B cell (primary cell): ENCODE data around the gene ADK. TPM values are rescaled to one million over a fixed set of nuclear protein-coding genes. Genes with fewer than 3 reads are reported as not detected.

Experiments used
- ATAC-seq: fragments of 200-7000 bp; cut with Tn5 transposase; one replicate; pipeline ENCODE4 v1.10.0; 2021; ENCODE audit warnings: low read depth, mild to moderate bottlenecking, moderate number of reproducible peaks, moderate library complexity
- CTCF ChIA-PET: fragments of 350-600 bp; sonication (Branson Sonifier 250); formaldehyde crosslinking; loops from one replicate; lab custom pipeline; 2021; ENCODE audit warnings: antibody characterized with exemption, inconsistent platforms; lab: Charles Lee
- POLR2A ChIA-PET: fragments of 350-600 bp; sonication (Branson Sonifier 250); formaldehyde crosslinking; loops from one replicate; lab custom pipeline; 2021; ENCODE audit warnings: antibody characterized with exemption; lab: Charles Lee
- DNase-seq: peaks from one replicate; pipeline ENCODE4 v3.0.0; 2013
- H2AFZ ChIP-seq: 2 replicates; pipeline ENCODE4 v1.6.1; 2012; ENCODE audit warnings: mild to moderate bottlenecking, low read depth, low read length; ENCODE audit not compliant: insufficient read depth, poor library complexity, severe bottlenecking
- H3K27ac ChIP-seq, 2 donors: 1 replicate in 1 of 2; 2 replicates in 1 of 2; pipeline ENCODE4 v1.5.1; 2012 to 2013; ENCODE audit warnings: low read length in 2 of 2, mild to moderate bottlenecking in 2 of 2, moderate library complexity in 1 of 2
- H3K27me3 ChIP-seq, 4 experiments: fragments of 200-600 bp in 1 of 4; sonication (generic) in 1 of 4; replicated peaks in 1 of 4; 1 replicate in 2 of 4; 2 replicates in 2 of 4; pipeline versions ENCODE4 v1.6.1 to v1.7.0; 2013 to 2016; ENCODE audit warnings: low read length in 3 of 4, mild to moderate bottlenecking in 2 of 4, mixed read lengths in 1 of 4, moderate library complexity in 1 of 4; ENCODE audit not compliant: insufficient read depth in 4 of 4, control insufficient read depth in 3 of 4; ENCODE audit errors: control extremely low read depth in 1 of 4
- H3K36me3 ChIP-seq, 2 experiments: replicated peaks in 1 of 2; 1 replicate in 1 of 2; 2 replicates in 1 of 2; pipeline versions ENCODE4 v1.6.1 to v1.7.1; 2013; ENCODE audit warnings: low read length in 1 of 2; ENCODE audit not compliant: insufficient read depth in 2 of 2, control insufficient read depth in 1 of 2; ENCODE audit errors: control extremely low read depth in 1 of 2, extremely low read depth in 1 of 2
- H3K4me1 ChIP-seq, 2 donors: fragments of 200-600 bp in 1 of 2; sonication (generic) in 1 of 2; 1 replicate in 1 of 2; 2 replicates in 1 of 2; pipeline versions ENCODE4 v1.5.1 to v1.6.1; 2013 to 2017; ENCODE audit warnings: low read length in 2 of 2; ENCODE audit not compliant: control insufficient read depth in 2 of 2, insufficient read depth in 2 of 2
- H3K4me2 ChIP-seq: replicated peaks from 2 replicates; pipeline ENCODE3; 2012; ENCODE audit warnings: mild to moderate bottlenecking, low read depth, low read length; ENCODE audit not compliant: poor library complexity, severe bottlenecking
- H3K4me3 ChIP-seq, 5 experiments: fragments of 200-600 bp in 1 of 5; sonication (generic) in 1 of 5; 1 replicate in 3 of 5; 2 replicates in 2 of 5; pipeline versions ENCODE4 v1.5.1 to v1.7.0; 2011 to 2016; ENCODE audit warnings: low read length in 4 of 5, mild to moderate bottlenecking in 4 of 5, low read depth in 2 of 5, control low read depth in 1 of 5, moderate library complexity in 1 of 5; ENCODE audit not compliant: insufficient read depth in 1 of 5; ENCODE audit errors: control extremely low read depth in 1 of 5, extremely low read depth in 1 of 5
- H3K79me2 ChIP-seq: fragments of 200-600 bp; sonication (generic); one replicate; pipeline ENCODE4 v1.6.0; 2016; ENCODE audit warnings: low read length; ENCODE audit not compliant: control insufficient read depth, insufficient read depth
- H3K9ac ChIP-seq: fragments of 200-600 bp; sonication (generic); 2 replicates; pipeline ENCODE4 v1.6.1; 2017; ENCODE audit warnings: mild to moderate bottlenecking, low read length, moderate library complexity
- H3K9me3 ChIP-seq, 3 donors: one replicate each; pipeline versions ENCODE4 v1.6.1 to v1.7.1; 2013; ENCODE audit warnings: low read length in 2 of 3; ENCODE audit not compliant: control insufficient read depth in 2 of 3, insufficient read depth in 1 of 3; ENCODE audit errors: control extremely low read depth in 1 of 3
- H4K20me1 ChIP-seq: 2 replicates; pipeline ENCODE4 v1.6.0; 2012; ENCODE audit warnings: mild to moderate bottlenecking, low read length; ENCODE audit not compliant: insufficient read depth, control insufficient read depth, poor library complexity, severe bottlenecking
- H3K27ac Mint-ChIP-seq: one replicate; pipeline ENCODE4 v1.8.0; 2021; ENCODE audit warnings: mixed read lengths
- H3K27me3 Mint-ChIP-seq: one replicate; pipeline ENCODE4 v1.8.0; 2021; ENCODE audit warnings: mixed read lengths
- H3K4me1 Mint-ChIP-seq: one replicate; pipeline ENCODE4 v1.8.0; 2021; ENCODE audit warnings: mixed read lengths
- H3K4me3 Mint-ChIP-seq: one replicate; pipeline ENCODE4 v1.8.0; 2021; ENCODE audit warnings: mixed read lengths
- H3K9me3 Mint-ChIP-seq: one replicate; pipeline ENCODE4 v1.8.0; 2022; ENCODE audit warnings: mixed read lengths; ENCODE audit not compliant: insufficient read depth
- CTCF ChIP-seq: fragments of 200-600 bp; IDR thresholded peaks from one replicate; pipeline ENCODE4 v1.8.0; 2022; ENCODE audit warnings: antibody characterized with exemption, mild to moderate bottlenecking
- EZH2 ChIP-seq: IDR thresholded peaks from 2 replicates; pipeline ENCODE4 v1.6.1; 2012; ENCODE audit warnings: borderline replicate concordance, low read depth, mild to moderate bottlenecking, moderate library complexity, low read length; ENCODE audit not compliant: insufficient read depth, poor library complexity, severe bottlenecking
- whole genome bisulfite sequencing: methylation state at CpG from one replicate; pipeline ENCODE4 v1.1.5; 2013; ENCODE audit warnings: missing lambda C conversion rate; ENCODE audit not compliant: insufficient coverage; 5-methylcytosine and 5-hydroxymethylcytosine counted together
- intact Hi-C: fragments of 100-400 bp; cut with micrococcal nuclease; formaldehyde crosslinking; loops from one replicate; pipeline ENCODE4 v1.10.0; 2022
- polyA plus RNA-seq: library from polyadenylated mRNA; depleted of rRNA; stranded (reverse); fragments of >200 nt; gene quantifications from 2 replicates; pipeline ENCODE4 v1.2.3, GENCODE V29; 2012
- total RNA-seq, 2 donors: library from RNA; stranded (reverse); fragments of 120-200 nt in 1 of 2; gene quantifications; 1 replicate in 1 of 2; 2 replicates in 1 of 2; pipeline versions ENCODE4 v1.2.3 to v1.2.4, GENCODE V29; 2013 to 2022

Gene ADK
- total and polyA plus RNA-seq, 2 donors (not counting 1 experiment from before 2014, with no cell fraction given), result 37.2 to 52.6 TPM

GRCh38 chr10:74748468-74749031 is 597.5 kb downstream of the ADK start:
- Mint-ChIP-seq H3K9me3 (no peaks in the 10 kb centered on the region), H3K27ac (no peak overlapping the region)

More at GRCh38 chr10:74748468-74749031, 597.5 kb downstream of the ADK start:
- no peaks in the 10 kb centered on the region for H3K27me3 Mint-ChIP-seq
- no peak overlapping the region for H2AFZ ChIP-seq
- POLR2A ChIA-PET, result no interaction called here
- no peak overlapping the region for H3K9ac ChIP-seq
- no peaks in the 10 kb centered on the region for H3K79me2 ChIP-seq
- CTCF ChIA-PET, result no interaction called here
- no peak overlapping the region for H3K27ac ChIP-seq
- H3K4me3 Mint-ChIP-seq, result no peak overlapping the region
- no peaks in the 10 kb centered on the region for H3K9me3 ChIP-seq
- no peaks in the 10 kb centered on the region for H3K36me3 ChIP-seq
- intact Hi-C loops, result no loop called here
- no peak for ATAC-seq
- H3K4me2 ChIP-seq, result no peak overlapping the region
- no peaks in the 10 kb centered on the region for H3K27me3 ChIP-seq
- TF ChIP-seq EZH2 (no peak), CTCF (no peak)
- peaks cover 7% of the 10 kb centered on the region for H3K4me1 Mint-ChIP-seq
- H3K4me3 ChIP-seq, result no peak overlapping the region
- 77% methylated on average over 4 of the region's 9 CpGs for WGBS
- DNase-seq, result no peak
- H4K20me1 ChIP-seq, result no peaks in the 10 kb centered on the region
- peaks cover 0 to 7% of the 10 kb centered on the region in 2 donors for H3K4me1 ChIP-seq
